Transverse colon (tissue), 4 donors: ENCODE data around the gene KIAA1217.

ENCODE experiments used
- CTCF ChIP-seq, 5 experiments: fragments of 200-600 bp in 3 of 5; fragments of 450-650 bp in 2 of 5; sonication (generic) in 3 of 5; IDR thresholded peaks; 1 replicate in 2 of 5; 2 replicates in 3 of 5; pipeline ENCODE4 v1.5.1; 2016 to 2017; ENCODE audit warnings: antibody characterized with exemption in 5 of 5, inconsistent platforms in 3 of 5, mild to moderate bottlenecking in 2 of 5, moderate library complexity in 1 of 5
- EP300 ChIP-seq: sonication (generic); formaldehyde crosslinking; IDR thresholded peaks from one replicate; pipeline ENCODE4 v1.6.1; 2017; ENCODE audit warnings: antibody characterized with exemption, low read depth
- POLR2AphosphoS5 ChIP-seq, 3 donors: sonication (generic); formaldehyde crosslinking; IDR thresholded peaks; one replicate each; pipeline ENCODE4 v1.6.1; 2016; ENCODE audit warnings: antibody characterized with exemption in 3 of 3

- TF ChIP-seq CTCF (IDR thresholded peaks at IDR 0.05) (no peak), POLR2AphosphoS5 (IDR thresholded peaks at IDR 0.05) (no peak), EP300 (no peak)
These were observed 199.0 kb downstream of the KIAA1217 start for GRCh38 chr10:24407928-24408327.
